A549 (cell line): ENCODE data around the gene CLMN. TPM values are rescaled to one million over a fixed set of nuclear protein-coding genes. Genes with fewer than 3 reads are reported as not detected.

Experiments
- ATAC-seq, 2 experiments: fragments of 200-7000 bp in 1 of 2; fragments of >200 bp in 1 of 2; cut with Nextera tagmentation in 1 of 2; cut with Tn5 transposase in 1 of 2; 3 replicates each; pipeline versions ENCODE4 v1.8.0 to v1.9.1; 2018 to 2020; ENCODE audit warnings: mild to moderate bottlenecking in 1 of 2, moderate library complexity in 1 of 2
- CTCF ChIA-PET: fragments of 300-600 bp; sonication (Branson Sonifier 250); formaldehyde crosslinking; extraction: SDS; loops from one replicate; lab custom pipeline; 2021; ENCODE audit warnings: antibody characterized with exemption, inconsistent platforms; lab: Yijun Ruan, JAX
- POLR2A ChIA-PET: fragments of 350-600 bp; formaldehyde crosslinking; extraction: SDS; loops from one replicate; lab custom pipeline; 2021; ENCODE audit warnings: antibody characterized with exemption, inconsistent platforms; lab: Yijun Ruan, JAX
- DNase-seq, 2 experiments: peaks; one replicate each; pipeline versions ENCODE4 v3.0.0 to v3.0.0-alpha.2; 2011 to 2016; ENCODE audit warnings: low read depth in 1 of 2, low spot score in 1 of 2
- FAIRE-seq: peaks from 2 replicates; lab custom pipeline; 2011; peaks lifted over from hg19 to GRCh38; lab: Jason Lieb, UNC
- H3K27ac ChIP-seq, 2 experiments: fragments of >200 bp; sonication (Bioruptor Twin); formaldehyde crosslinking; 3 replicates each; pipeline ENCODE4 v1.5.1; 2016 to 2017
- H3K4me1 ChIP-seq: fragments of >200 bp; sonication (Bioruptor Twin); formaldehyde crosslinking; 3 replicates; pipeline ENCODE4 v1.6.1; 2016
- H3K4me2 ChIP-seq: fragments of >200 bp; sonication (Bioruptor Twin); formaldehyde crosslinking; 3 replicates; pipeline ENCODE4 v1.6.1; 2016
- H3K4me3 ChIP-seq: fragments of >200 bp; sonication (Bioruptor Twin); formaldehyde crosslinking; 3 replicates; pipeline ENCODE4 v1.5.1; 2016
- H3K9me3 ChIP-seq: fragments of >200 bp; sonication (Bioruptor Twin); formaldehyde crosslinking; 3 replicates; pipeline ENCODE4 v1.6.1; 2016
- ATOH8 ChIP-seq: fragments of 250-450 bp; sonication (Bioruptor Pico); IDR thresholded peaks from 2 replicates; pipeline ENCODE4 v1.5.0; 2020; ENCODE audit warnings: low read depth, mild to moderate bottlenecking, moderate library complexity
- CBX2 ChIP-seq: fragments of 200-600 bp; sonication (generic); IDR thresholded peaks from 2 replicates; pipeline ENCODE4 v1.6.1; 2016; ENCODE audit warnings: low read depth, mild to moderate bottlenecking, borderline replicate concordance
- CEBPB ChIP-seq, 2 experiments: fragments of >200 bp in 1 of 2; sonication (Bioruptor Twin) in 1 of 2; formaldehyde crosslinking in 1 of 2; IDR thresholded peaks; 2 replicates each; pipeline ENCODE4 v1.6.1; 2012 to 2016
- CHD2 ChIP-seq: fragments of 150-350 bp; IDR thresholded peaks from 2 replicates; pipeline ENCODE4 v1.6.1; 2014; ENCODE audit warnings: low read length; ENCODE audit not compliant: partially characterized antibody
- CTCF ChIP-seq: fragments of >200 bp; sonication (Bioruptor Twin); formaldehyde crosslinking; IDR thresholded peaks from 3 replicates; pipeline ENCODE4 v1.5.1; 2016
- EHF ChIP-seq: fragments of 250-450 bp; sonication (Bioruptor Pico); IDR thresholded peaks from 2 replicates; pipeline ENCODE4 v1.5.0; 2020; ENCODE audit warnings: mild to moderate bottlenecking
- EHMT2 ChIP-seq: fragments of 200-600 bp; sonication (generic); IDR thresholded peaks from 2 replicates; pipeline ENCODE4 v1.6.1; 2016; ENCODE audit warnings: antibody characterized with exemption, low read depth, mild to moderate bottlenecking, moderate library complexity
- ELK1 ChIP-seq: fragments of 150-350 bp; IDR thresholded peaks from 2 replicates; pipeline ENCODE4 v1.6.1; 2014; ENCODE audit warnings: low read depth, mild to moderate bottlenecking, low read length
- EP300 ChIP-seq, 2 experiments: fragments of >200 bp; sonication (Bioruptor Twin); formaldehyde crosslinking; IDR thresholded peaks; 2 replicates in 1 of 2; 3 replicates in 1 of 2; pipeline ENCODE4 v1.6.1; 2016 to 2017
- ESRRA ChIP-seq: fragments of 150-350 bp; IDR thresholded peaks from 2 replicates; pipeline ENCODE4 v1.6.1; 2014; ENCODE audit warnings: mild to moderate bottlenecking, low read length, borderline replicate concordance
- HES2 ChIP-seq: fragments of >200 bp; sonication (Bioruptor Twin); formaldehyde crosslinking; IDR thresholded peaks from 2 replicates; pipeline ENCODE4 v1.6.1; 2016
- HEYL ChIP-seq: fragments of 250-450 bp; sonication (Bioruptor Pico); IDR thresholded peaks from 2 replicates; pipeline ENCODE4 v1.8.0; 2021; ENCODE audit warnings: mild to moderate bottlenecking, moderate library complexity
- HOXB5 ChIP-seq: fragments of 250-450 bp; sonication (Bioruptor Pico); IDR thresholded peaks from 2 replicates; pipeline ENCODE4 v1.5.0; 2020; ENCODE audit warnings: mild to moderate bottlenecking, moderate library complexity
- MAX ChIP-seq: IDR thresholded peaks from 2 replicates; pipeline ENCODE4 v1.6.1; 2012
- NFE2L2 ChIP-seq: fragments of 150-350 bp; conservative IDR thresholded peaks from 2 replicates; pipeline ENCODE4 v1.6.1; 2014; ENCODE audit warnings: low read length
- NPAS2 ChIP-seq: fragments of 250-450 bp; sonication (Bioruptor Pico); IDR thresholded peaks from 2 replicates; pipeline ENCODE4 v1.8.0; 2022; ENCODE audit warnings: mild to moderate bottlenecking, moderate library complexity, borderline replicate concordance
- NR3C1 ChIP-seq: fragments of >200 bp; sonication (Bioruptor Twin); formaldehyde crosslinking; IDR thresholded peaks from 3 replicates; pipeline ENCODE4 v1.6.1; 2017
- PBX3 ChIP-seq: IDR thresholded peaks from 2 replicates; pipeline ENCODE4 v1.6.1; 2012
- POLR2A ChIP-seq: IDR thresholded peaks from 2 replicates; pipeline ENCODE4 v1.6.1; 2012; ENCODE audit warnings: mild to moderate bottlenecking, low read length
- POLR2AphosphoS2 ChIP-seq: conservative IDR thresholded peaks from 2 replicates; pipeline ENCODE4 v1.6.1; 2012; ENCODE audit warnings: low read length, improper control_type of control experiment, inconsistent platforms
- RAD21 ChIP-seq, 2 experiments: fragments of >200 bp in 1 of 2; sonication (Bioruptor Twin) in 1 of 2; formaldehyde crosslinking in 1 of 2; IDR thresholded peaks in 1 of 2; conservative IDR thresholded peaks in 1 of 2; 2 replicates in 1 of 2; 3 replicates in 1 of 2; pipeline ENCODE4 v1.6.1; 2012 to 2018; ENCODE audit warnings: inconsistent platforms in 1 of 2
- RARB ChIP-seq: fragments of 250-450 bp; sonication (Bioruptor Pico); IDR thresholded peaks from 2 replicates; pipeline ENCODE4 v1.8.0; 2021; ENCODE audit warnings: mild to moderate bottlenecking, moderate library complexity
- SMC3 ChIP-seq: fragments of >200 bp; sonication (Bioruptor Twin); formaldehyde crosslinking; IDR thresholded peaks from 3 replicates; pipeline ENCODE4 v1.6.1; 2018; ENCODE audit warnings: inconsistent platforms
- SREBF2 ChIP-seq: fragments of 450-650 bp; IDR thresholded peaks from 2 replicates; pipeline ENCODE4 v1.6.1; 2014; ENCODE audit warnings: mild to moderate bottlenecking, moderate library complexity
- ZC3H11A ChIP-seq: fragments of 450-650 bp; IDR thresholded peaks from 2 replicates; pipeline ENCODE4 v1.6.1; 2014; ENCODE audit warnings: antibody characterized with exemption, mild to moderate bottlenecking
- WGBS: methylation state at CpG from one replicate; pipeline ENCODE4 v1.1.6; 2017; ENCODE audit errors: missing lambda C conversion rate; 5-methylcytosine and 5-hydroxymethylcytosine counted together
- polyA plus RNA-seq, 4 experiments: library from polyadenylated mRNA; depleted of rRNA in 3 of 4; stranded (reverse); fragments of >200 nt; fragmentation: RNase III in 1 of 4; extraction: RNeasy Plus Mini Kit Qiagen cat#74134 plus additional on column Dnase treatment in 1 of 4; gene quantifications; 2 replicates in 3 of 4; 3 replicates in 1 of 4; pipeline ENCODE4 v1.2.3, GENCODE V29; 2011 to 2017

Gene CLMN
- polyA plus RNA-seq, 2 of the 4 experiments (the other 2 are of a cell fraction) = 2.9 to 10.6 TPM

- TF ChIP-seq HEYL (CRISPR knock-in tag) (no peak), SREBF2 (no peak), CEBPB (IDR thresholded peaks at IDR 0.05) (no peak), CBX2 (no peak), NFE2L2 (no peak), RARB (no peak), ZC3H11A (no peak), EHF (CRISPR knock-in tag) (no peak), ATOH8 (no peak), HES2 (no peak), ELK1 (no peak), SMC3 (peak; percentile 51), NPAS2 (no peak), ESRRA (no peak), EP300 (IDR thresholded peaks at IDR 0.05) (no peak), MAX (no peak), RAD21 (conservative IDR thresholded peaks at IDR 0.05 in 1 of 2, IDR thresholded peaks at IDR 0.05 in 1 of 2) (peak; percentile 57 to 59), CHD2 (no peak), NR3C1 (no peak), POLR2A (no peak), PBX3 (no peak), CTCF (peak; percentile 57), POLR2AphosphoS2 (no peak), HOXB5 (CRISPR knock-in tag) (no peak), EHMT2 (no peak)
- TF ChIP-seq, all 56 proteins: peak for 3
- Histone ChIP-seq H3K4me3 (no peak overlapping the region), H3K4me1 (peaks cover 20% of the 10 kb centered on the region), H3K9me3 (no peaks in the 10 kb centered on the region), H3K27ac (0 out of 6 replicates have a peak overlapping the region, but pooled peaks of 1 of the 2 experiments have one; percentile 34), H3K4me2 (no peak overlapping the region)
- POLR2A ChIA-PET = no interaction called here
- CTCF ChIA-PET = interaction anchor here (0.6 to 1.7 kb wide), 14 partner anchors 11 to 199 kb away, joined by 3 to 6 read pairs (median 4); no protein-coding TSS in a partner anchor
- FAIRE-seq (no peak), DNase-seq (peak; percentile 25 to 53), ATAC-seq (peak; percentile 60 to 90; a peak in 5 of 6 replicates)
- WGBS = 61% methylated on average over 18 of the region's 19 CpGs
These were observed 41.8 kb upstream of the CLMN start for GRCh38 chr14:95361373-95362137.
